DOHH2 (cell line): ENCODE data around the gene AP5S1.
"Not testable (repeated sequence)": the region's sequence is repeated elsewhere in the genome, so short reads cannot be mapped to it uniquely, and the experiment has no call there.

Source experiments
- H3F3A ChIP-seq: fragments of 200-600 bp; sonication (generic), shearing (Covaris generic); 2 replicates; pipeline ENCODE4 v1.6.0; 2016; ENCODE audit warnings: antibody characterized with exemption, mild to moderate bottlenecking; ENCODE audit not compliant: control insufficient read depth, insufficient read depth
- H3K27ac ChIP-seq: fragments of 200-600 bp; sonication (generic); 2 replicates; pipeline ENCODE4 v1.5.1; 2014; ENCODE audit warnings: low read depth, mild to moderate bottlenecking, low read length, moderate library complexity
- H3K27me3 ChIP-seq: fragments of 200-600 bp; sonication (generic); 2 replicates; pipeline ENCODE4 v1.6.1; 2014; ENCODE audit warnings: mild to moderate bottlenecking, low read length, mixed read lengths; ENCODE audit not compliant: control insufficient read depth
- H3K36me3 ChIP-seq: fragments of 200-600 bp; sonication (generic); 2 replicates; pipeline ENCODE4 v1.6.1; 2014; ENCODE audit warnings: mild to moderate bottlenecking, low read length, moderate library complexity, mixed read lengths; ENCODE audit not compliant: control insufficient read depth
- H3K4me1 ChIP-seq: fragments of 200-600 bp; sonication (generic); 2 replicates; pipeline ENCODE4 v1.6.1; 2014; ENCODE audit warnings: mild to moderate bottlenecking, low read length, mixed read lengths; ENCODE audit not compliant: control insufficient read depth
- H3K4me2 ChIP-seq: fragments of 200-600 bp; sonication (generic); 2 replicates; pipeline ENCODE4 v1.6.0; 2014; ENCODE audit warnings: mild to moderate bottlenecking, low read length, moderate library complexity
- H3K4me3 ChIP-seq: fragments of 200-600 bp; sonication (generic); 2 replicates; pipeline ENCODE4 v1.5.1; 2014; ENCODE audit warnings: mild to moderate bottlenecking, low read length, mixed read lengths
- H3K79me2 ChIP-seq: fragments of 200-600 bp; sonication (generic); 2 replicates; pipeline ENCODE4 v1.6.1; 2014; ENCODE audit warnings: mild to moderate bottlenecking, low read length, mixed read lengths; ENCODE audit not compliant: control insufficient read depth
- H3K9me2 ChIP-seq: fragments of 200-600 bp; sonication (generic); replicated peaks from 2 replicates; pipeline ENCODE4 v1.6.1; 2014; ENCODE audit warnings: mild to moderate bottlenecking, low read length, mixed read lengths; ENCODE audit not compliant: control insufficient read depth
- H3K9me3 ChIP-seq: fragments of 200-600 bp; sonication (generic); 2 replicates; pipeline ENCODE4 v1.6.1; 2014; ENCODE audit warnings: antibody characterized with exemption, low read length, mixed read lengths; ENCODE audit not compliant: control insufficient read depth, insufficient read depth
- H4K20me1 ChIP-seq: fragments of 200-600 bp; sonication (generic); 2 replicates; pipeline ENCODE4 v1.6.0; 2014; ENCODE audit warnings: low read depth, mild to moderate bottlenecking, antibody characterized with exemption, low read length, moderate library complexity; ENCODE audit not compliant: control insufficient read depth, insufficient read depth
- EZH2phosphoT487 ChIP-seq: fragments of 200-600 bp; sonication (generic); IDR thresholded peaks from 2 replicates; pipeline ENCODE4 v1.6.1; 2017; ENCODE audit warnings: borderline replicate concordance, mild to moderate bottlenecking, antibody characterized with exemption, low read length, moderate library complexity, mixed read lengths
- TF ChIP-seq, protein P1 (sequence below): fragments of 200-600 bp; sonication (generic); IDR thresholded peaks from one replicate; pipeline ENCODE4 v1.5.1; 2014; ENCODE audit warnings: antibody characterized with exemption, mild to moderate bottlenecking, low read depth, low read length; ENCODE audit not compliant: poor library complexity, severe bottlenecking

The AP5S1 gene

DNA sequence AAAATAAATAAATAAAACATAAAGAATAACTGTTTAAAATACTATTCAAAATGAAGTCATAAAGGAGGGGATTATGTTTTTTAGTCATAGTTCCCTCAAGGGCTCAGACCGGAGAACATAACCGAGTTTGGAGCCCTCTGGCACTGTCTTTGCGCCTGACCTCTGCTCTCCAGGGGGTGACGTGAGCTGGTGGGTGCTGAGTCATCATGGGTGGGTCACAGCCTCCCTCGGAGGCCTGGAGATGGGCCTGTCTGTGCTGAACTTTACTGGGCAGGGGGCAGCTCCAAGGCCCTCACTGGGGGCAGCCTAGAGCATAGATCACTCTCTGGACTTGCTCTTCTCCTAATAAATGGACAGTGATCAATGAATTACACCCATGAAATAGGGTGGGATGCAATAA, 23.1 kb downstream of the AP5S1 start:
- Histone ChIP-seq H3K27me3 (no peaks in the 10 kb centered on the region), H3K27ac (no peak overlapping the region), H3K9me3 (no peaks in the 10 kb centered on the region), H3K4me2 (no peak overlapping the region), H3K4me3 (no peak overlapping the region), H4K20me1 (peaks cover 6% of the 10 kb centered on the region), H3K4me1 (peaks cover 21% of the 10 kb centered on the region), H3K79me2 (peaks cover 24% of the 10 kb centered on the region), H3F3A (peaks cover 5% of the 10 kb centered on the region; the same call in 1 of the 2 replicates), H3K36me3 (peaks cover 15% of the 10 kb centered on the region), H3K9me2 (no peaks in the 10 kb centered on the region)
- TF ChIP-seq, protein P1, sequence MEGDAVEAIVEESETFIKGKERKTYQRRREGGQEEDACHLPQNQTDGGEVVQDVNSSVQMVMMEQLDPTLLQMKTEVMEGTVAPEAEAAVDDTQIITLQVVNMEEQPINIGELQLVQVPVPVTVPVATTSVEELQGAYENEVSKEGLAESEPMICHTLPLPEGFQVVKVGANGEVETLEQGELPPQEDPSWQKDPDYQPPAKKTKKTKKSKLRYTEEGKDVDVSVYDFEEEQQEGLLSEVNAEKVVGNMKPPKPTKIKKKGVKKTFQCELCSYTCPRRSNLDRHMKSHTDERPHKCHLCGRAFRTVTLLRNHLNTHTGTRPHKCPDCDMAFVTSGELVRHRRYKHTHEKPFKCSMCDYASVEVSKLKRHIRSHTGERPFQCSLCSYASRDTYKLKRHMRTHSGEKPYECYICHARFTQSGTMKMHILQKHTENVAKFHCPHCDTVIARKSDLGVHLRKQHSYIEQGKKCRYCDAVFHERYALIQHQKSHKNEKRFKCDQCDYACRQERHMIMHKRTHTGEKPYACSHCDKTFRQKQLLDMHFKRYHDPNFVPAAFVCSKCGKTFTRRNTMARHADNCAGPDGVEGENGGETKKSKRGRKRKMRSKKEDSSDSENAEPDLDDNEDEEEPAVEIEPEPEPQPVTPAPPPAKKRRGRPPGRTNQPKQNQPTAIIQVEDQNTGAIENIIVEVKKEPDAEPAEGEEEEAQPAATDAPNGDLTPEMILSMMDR: no peak
- TF ChIP-seq EZH2phosphoT487: no peak

DNA sequence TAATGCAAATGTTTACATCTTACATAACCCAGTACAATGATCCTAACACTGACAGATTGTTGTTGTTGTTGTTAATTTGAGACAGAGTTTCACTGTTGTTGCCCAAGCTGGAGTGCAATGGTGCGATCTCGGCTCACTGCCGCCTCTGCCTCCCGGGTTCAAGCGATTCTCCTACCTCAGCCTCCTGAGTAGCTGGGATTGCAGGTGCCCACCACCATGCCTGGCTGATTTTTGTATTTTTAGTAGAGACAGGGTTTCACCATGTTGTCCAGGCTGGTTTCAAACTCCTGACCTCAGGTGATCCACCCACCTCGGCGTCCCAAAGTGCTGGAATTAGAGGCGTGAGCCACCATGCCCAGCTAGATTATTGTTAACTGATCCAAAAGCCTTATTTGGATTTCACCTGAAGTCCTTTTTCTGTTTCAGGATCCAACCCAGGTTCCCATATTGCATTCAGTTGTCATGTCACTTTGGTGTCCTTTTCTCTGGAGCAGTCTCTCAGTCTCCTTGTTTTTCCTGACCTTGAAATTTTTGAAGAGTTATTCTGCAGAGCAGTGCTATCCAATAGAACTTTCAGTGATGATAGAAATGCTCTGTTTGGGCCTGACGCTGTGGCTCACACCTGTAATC, 23.8 kb downstream of the AP5S1 start:
- peaks cover 21% of the 10 kb centered on the region for H3K4me1 ChIP-seq
- H3K4me3 ChIP-seq, H3K9me3 ChIP-seq, H3K27ac ChIP-seq, H3F3A ChIP-seq, H3K27me3 ChIP-seq, H4K20me1 ChIP-seq, H3K9me2 ChIP-seq, H3K4me2 ChIP-seq: not testable (repeated sequence)
- H3K79me2 ChIP-seq: peaks cover 30% of the 10 kb centered on the region
- H3K36me3 ChIP-seq: peaks cover 19% of the 10 kb centered on the region

DNA sequence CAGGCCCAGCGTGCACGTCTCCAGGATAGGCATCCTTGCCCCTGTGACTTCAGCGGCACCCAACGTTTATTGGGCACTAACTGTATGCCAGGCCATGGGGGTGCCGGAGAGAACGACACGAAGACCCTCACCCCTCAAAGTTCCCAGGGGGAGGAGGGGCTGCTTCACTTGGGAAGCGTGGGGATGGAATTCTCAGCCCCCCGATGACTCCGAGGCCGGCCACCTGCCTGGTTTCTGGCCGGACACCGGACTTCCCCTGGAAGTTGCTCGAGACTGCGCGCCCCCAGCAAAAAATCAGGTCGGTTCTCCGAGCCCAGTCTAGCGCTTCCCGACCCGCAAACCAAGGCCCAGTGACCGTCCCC, 26.0 kb downstream of the AP5S1 start:
- peaks cover 41% of the 10 kb centered on the region for H3K79me2 ChIP-seq
- H3K9me3 ChIP-seq: no peaks in the 10 kb centered on the region
- peaks cover 6% of the 10 kb centered on the region for H4K20me1 ChIP-seq
- H3K4me1 ChIP-seq: peaks cover 18% of the 10 kb centered on the region
- peaks cover 5% of the 10 kb centered on the region; the same call in 1 of the 2 replicates for H3F3A ChIP-seq
- peak overlapping the region; percentile 90 for H3K4me2 ChIP-seq
- no peaks in the 10 kb centered on the region for H3K9me2 ChIP-seq
- peak overlapping the region; percentile 98 for H3K4me3 ChIP-seq
- no peak for TF ChIP-seq EZH2phosphoT487
- TF ChIP-seq, protein P1: no peak
- H3K27me3 ChIP-seq: no peaks in the 10 kb centered on the region
- H3K27ac ChIP-seq: peak overlapping the region; percentile 27; the same call in 1 of the 2 replicates
- peaks cover 19% of the 10 kb centered on the region for H3K36me3 ChIP-seq

DNA sequence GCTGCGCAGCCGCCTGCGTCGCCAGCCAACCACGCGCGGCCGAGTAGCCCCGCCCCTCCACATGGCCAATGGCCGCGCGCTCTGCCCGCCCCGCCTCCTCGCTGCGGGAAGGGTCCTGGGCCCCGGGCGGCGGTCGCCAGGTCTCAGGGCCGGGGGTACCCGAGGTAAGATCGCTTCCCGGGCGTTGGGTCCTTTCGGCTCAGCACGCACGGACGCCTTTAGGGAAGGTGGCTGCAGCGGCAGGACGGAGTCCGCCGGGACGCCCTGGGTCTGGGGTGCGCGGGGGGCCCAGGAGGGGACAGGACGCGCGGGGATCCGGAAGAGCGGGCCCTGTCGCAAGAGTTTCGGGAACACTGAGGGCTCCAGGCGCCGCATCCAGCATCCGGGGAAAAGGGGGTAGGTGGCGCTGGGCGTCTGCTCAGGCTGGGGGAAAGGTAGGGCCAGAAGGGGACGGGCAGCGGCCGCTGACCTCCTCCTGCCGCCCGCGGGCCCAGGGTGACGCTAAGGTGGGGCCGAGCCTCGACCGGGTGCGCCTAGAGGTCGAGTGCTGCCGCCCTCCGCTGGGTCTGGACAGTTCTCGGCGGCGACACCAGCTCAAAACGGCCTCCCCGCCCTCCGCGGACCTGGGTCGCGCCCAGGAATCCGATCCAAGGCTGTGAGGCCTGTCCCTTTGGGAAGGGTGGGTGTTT, 26.5 kb downstream of the AP5S1 start, which contains the start of gene MAVS:
Gene MAVS, plus strand, starts transcription at position 95 of the 689 bp plus-strand sequence. CDS start 7,791 bp downstream, outside the sequence.
- Histone ChIP-seq H3K27ac (peak within 1 kb of the TSS; percentile 27), H3F3A (peaks cover 5% of the 10 kb centered on the region; the same call in 1 of the 2 replicates), H3K79me2 (peaks cover 41% of the 10 kb centered on the region), H3K9me2 (no peaks in the 10 kb centered on the region), H3K4me2 (peak within 1 kb of the TSS; percentile 90), H3K4me1 (peaks cover 18% of the 10 kb centered on the region), H3K4me3 (peak within 1 kb of the TSS; percentile 98), H3K9me3 (no peaks in the 10 kb centered on the region), H4K20me1 (peaks cover 6% of the 10 kb centered on the region), H3K27me3 (no peaks in the 10 kb centered on the region), H3K36me3 (peaks cover 19% of the 10 kb centered on the region)
- no peak for TF ChIP-seq EZH2phosphoT487
- TF ChIP-seq, protein P1: peak; percentile 19
